ENCODE data around the gene CELSR1. TPM values are rescaled to one million over a fixed set of nuclear protein-coding genes. Genes with fewer than 3 reads are reported as not detected.

CELSR1 gene
- total RNA-seq, 1 experiment from 2014 or later, result 37.6 TPM

- peaks cover 27% of the 10 kb centered on the region for H3K4me1 ChIP-seq (replicated peaks; ENCODE audit: insufficient read depth)
- TF ChIP-seq CTCF (conservative IDR thresholded peaks at IDR 0.05) (no peak), EZH2 (IDR thresholded peaks at IDR 0.05; ENCODE audit: low read depth) (no peak)
- H3K27ac ChIP-seq, result no peak overlapping the region
- peaks cover 49% of the 10 kb centered on the region for H3K79me2 ChIP-seq (ENCODE audit: low read depth)
- no peaks in the 10 kb centered on the region for H3K36me3 ChIP-seq (ENCODE audit: low read depth)
- no peak overlapping the region for H2AFZ ChIP-seq
- peaks cover 10% of the 10 kb centered on the region for H3F3A ChIP-seq (ENCODE audit: insufficient read depth, low read depth)
- no peak overlapping the region for H3K4me3 ChIP-seq
- DNase-seq, result no peak
- no peak overlapping the region for H3K4me2 ChIP-seq
- no peaks in the 10 kb centered on the region for H3K27me3 ChIP-seq (ENCODE audit: insufficient read depth, low read depth)
- intact Hi-C loops (cut with micrococcal nuclease; ENCODE audit: unreplicated experiment), result no loop called here
- no TSS peak for BruUV-seq (replicated peaks)
- no peaks in the 10 kb centered on the region for H3K9me2 ChIP-seq (ENCODE audit: insufficient read depth)
- no peaks in the 10 kb centered on the region for H4K20me1 ChIP-seq (ENCODE audit: insufficient read depth)
- POLR2A ChIA-PET (ENCODE audit: unreplicated experiment), result interaction anchor here (0.6 kb wide), 1 partner anchor 12 kb away, joined by 6 read pairs; no protein-coding TSS in a partner anchor
- no peaks in the 10 kb centered on the region for H3K9me3 ChIP-seq (ENCODE audit: insufficient read depth, low read depth)
- CTCF ChIA-PET, result no interaction called here
These were observed 14.6 kb downstream of the CELSR1 start for GRCh38 chr22:46522797-46523196.

GRCh38 chr22:46521994-46522393, 15.4 kb downstream of the CELSR1 start:
- H2AFZ ChIP-seq, result no peak overlapping the region
- H3K4me3 ChIP-seq, result no peak overlapping the region
- no peaks in the 10 kb centered on the region for H3K36me3 ChIP-seq (ENCODE audit: low read depth)
- no peaks in the 10 kb centered on the region for H3K9me2 ChIP-seq (ENCODE audit: insufficient read depth)
- H3K4me1 ChIP-seq (replicated peaks; ENCODE audit: insufficient read depth), result peaks cover 19% of the 10 kb centered on the region
- H3K27ac ChIP-seq, result no peak overlapping the region
- H3K4me2 ChIP-seq, result no peak overlapping the region
- H3K27me3 ChIP-seq (ENCODE audit: insufficient read depth, low read depth), result no peaks in the 10 kb centered on the region
- no peaks in the 10 kb centered on the region for H4K20me1 ChIP-seq (ENCODE audit: insufficient read depth)
- no peak for DNase-seq
- intact Hi-C loops (cut with micrococcal nuclease; ENCODE audit: unreplicated experiment), result no loop called here
- peaks cover 42% of the 10 kb centered on the region for H3K79me2 ChIP-seq (ENCODE audit: low read depth)
- ChIA-PET POLR2A (ENCODE audit: unreplicated experiment) (no interaction called here), CTCF (no interaction called here)
- peaks cover 2% of the 10 kb centered on the region; the same call in 1 of the 2 replicates for H3F3A ChIP-seq (ENCODE audit: insufficient read depth, low read depth)
- TF ChIP-seq CTCF (conservative IDR thresholded peaks at IDR 0.05), result no peak
- TF ChIP-seq EZH2 (IDR thresholded peaks at IDR 0.05; ENCODE audit: low read depth), result no peak
- H3K9me3 ChIP-seq (ENCODE audit: insufficient read depth, low read depth), result no peaks in the 10 kb centered on the region
- no TSS peak for BruUV-seq (replicated peaks)

GRCh38 chr22:46520880-46521279, 16.5 kb downstream of the CELSR1 start:
- Histone ChIP-seq H3K9me3 (ENCODE audit: insufficient read depth, low read depth) (no peaks in the 10 kb centered on the region), H4K20me1 (ENCODE audit: insufficient read depth) (no peaks in the 10 kb centered on the region), H3K4me2 (no peak overlapping the region), H3K27ac (no peak overlapping the region), H3F3A (ENCODE audit: insufficient read depth, low read depth) (peaks cover 10% of the 10 kb centered on the region; the same call in 1 of the 2 replicates), H3K9me2 (ENCODE audit: insufficient read depth) (no peaks in the 10 kb centered on the region), H3K4me1 (replicated peaks; ENCODE audit: insufficient read depth) (peaks cover 8% of the 10 kb centered on the region), H3K79me2 (ENCODE audit: low read depth) (peaks cover 35% of the 10 kb centered on the region), H2AFZ (no peak overlapping the region), H3K36me3 (ENCODE audit: low read depth) (no peaks in the 10 kb centered on the region), H3K4me3 (no peak overlapping the region), H3K27me3 (ENCODE audit: insufficient read depth, low read depth) (no peaks in the 10 kb centered on the region)
- CTCF ChIA-PET, result no interaction called here
- no peak for DNase-seq
- POLR2A ChIA-PET (ENCODE audit: unreplicated experiment), result no interaction called here
- intact Hi-C loops (cut with micrococcal nuclease; ENCODE audit: unreplicated experiment), result no loop called here
- no peak for TF ChIP-seq CTCF (conservative IDR thresholded peaks at IDR 0.05)
- TF ChIP-seq EZH2 (IDR thresholded peaks at IDR 0.05; ENCODE audit: low read depth), result no peak
- BruUV-seq (replicated peaks), result no TSS peak
